HepG2 (cell line): ENCODE data around the gene PCDH12. TPM values are rescaled to one million over a fixed set of nuclear protein-coding genes. Genes with fewer than 3 reads are reported as not detected.

Experiments used
- ATAC-seq: fragments of 200-7000 bp; cut with Tn5 transposase; 3 replicates; pipeline ENCODE4 v1.9.1; 2020; ENCODE audit warnings: mild to moderate bottlenecking, moderate library complexity
- BruUV-seq: library from RNA; stranded (reverse); fragments of 400-500 nt; replicated peaks from 2 replicates; lab custom pipeline; 2021; lab: Mats Ljungman, UMichigan
- CTCF ChIA-PET: fragments of 300-600 bp; formaldehyde crosslinking; extraction: SDS; loops from one replicate; lab custom pipeline; 2021; ENCODE audit warnings: low total read pairs, inconsistent platforms, low intra/inter-chr PET ratio; lab: Yijun Ruan, JAX
- POLR2A ChIA-PET: fragments of 350-600 bp; sonication (Branson Sonifier 250); formaldehyde crosslinking; loops from one replicate; lab custom pipeline; 2020; ENCODE audit warnings: antibody characterized with exemption, inconsistent platforms; lab: Yijun Ruan, JAX
- DNase-seq: peaks from one replicate; pipeline ENCODE4 v3.0.0-alpha.2; 2015; ENCODE audit warnings: low spot score
- FAIRE-seq: peaks from 3 replicates; lab custom pipeline; 2011; peaks lifted over from hg19 to GRCh38; lab: Jason Lieb, UNC
- H2AFZ ChIP-seq: one replicate; pipeline ENCODE4 v1.6.1; 2011; ENCODE audit warnings: low read length, inconsistent platforms
- H3K27ac ChIP-seq: fragments of 300-600 bp; 3 replicates; pipeline ENCODE4 v1.8.0; 2011; ENCODE audit warnings: mixed run types, mild to moderate bottlenecking, mixed read lengths, low read length, inconsistent platforms; ENCODE audit not compliant: insufficient read depth; ENCODE audit errors: extremely low read length
- H3K27me3 ChIP-seq, 2 experiments: fragments of 200-600 bp in 1 of 2; 2 replicates in 1 of 2; 3 replicates in 1 of 2; pipeline versions ENCODE4 v1.6.0 to v1.8.0; 2011; ENCODE audit warnings: low read length in 2 of 2, mild to moderate bottlenecking in 2 of 2, moderate library complexity in 2 of 2, inconsistent platforms in 1 of 2; ENCODE audit not compliant: insufficient read depth in 2 of 2, control insufficient read depth in 1 of 2
- H3K36me3 ChIP-seq, 2 experiments: fragments of 200-600 bp in 1 of 2; replicated peaks in 1 of 2; 2 replicates in 1 of 2; 3 replicates in 1 of 2; pipeline versions ENCODE4 v1.5.1 to v1.8.0; 2011; ENCODE audit warnings: low read length in 2 of 2, inconsistent platforms in 1 of 2; ENCODE audit not compliant: insufficient read depth in 2 of 2, control insufficient read depth in 1 of 2
- H3K4me1 ChIP-seq: 2 replicates; pipeline ENCODE4 v1.5.1; 2012; ENCODE audit warnings: low read length, inconsistent platforms; ENCODE audit not compliant: insufficient read depth
- H3K4me2 ChIP-seq: 2 replicates; pipeline ENCODE4 v1.6.0; 2011; ENCODE audit warnings: low read depth, low read length, inconsistent platforms
- H3K4me3 ChIP-seq, 3 experiments: fragments of 200-600 bp in 1 of 3; sonication (generic), shearing (Covaris generic) in 1 of 3; replicated peaks in 1 of 3; 2 replicates each; pipeline ENCODE4 v1.5.1; 2011 to 2016; ENCODE audit warnings: low read length in 3 of 3, inconsistent platforms in 2 of 3, low read depth in 2 of 3, mild to moderate bottlenecking in 2 of 3, control low read depth in 1 of 3, mixed read lengths in 1 of 3; ENCODE audit not compliant: insufficient read depth in 1 of 3
- H3K79me2 ChIP-seq: one replicate; pipeline ENCODE4 v1.6.1; 2011; ENCODE audit warnings: low read length, inconsistent platforms; ENCODE audit not compliant: insufficient read depth
- H3K9ac ChIP-seq: 2 replicates; pipeline ENCODE4 v1.6.0; 2011; ENCODE audit warnings: mild to moderate bottlenecking, low read depth, low read length, inconsistent platforms; ENCODE audit not compliant: insufficient read depth
- H3K9me3 ChIP-seq: 2 replicates; pipeline ENCODE4 v1.5.1; 2012; ENCODE audit warnings: mild to moderate bottlenecking, low read length
- H4K20me1 ChIP-seq: 2 replicates; pipeline ENCODE4 v1.6.0; 2011; ENCODE audit warnings: inconsistent platforms, mild to moderate bottlenecking, low read length, moderate library complexity; ENCODE audit not compliant: insufficient read depth
- ATF7 ChIP-seq, 2 experiments: fragments of 450-650 bp in 1 of 2; sonication (generic) in 1 of 2; formaldehyde crosslinking in 1 of 2; IDR thresholded peaks; 2 replicates each; pipeline versions ENCODE4 v1.4.0 to v1.6.1; 2016 to 2020; ENCODE audit warnings: antibody characterized with exemption in 1 of 2, mild to moderate bottlenecking in 1 of 2, missing genetic modification reagents in 1 of 2
- CREB1 ChIP-seq, 2 experiments: fragments of 450-650 bp in 1 of 2; IDR thresholded peaks; 2 replicates each; pipeline ENCODE4 v1.6.1; 2016 to 2017; ENCODE audit warnings: control low read depth in 1 of 2, mild to moderate bottlenecking in 1 of 2, missing compliant biosample characterization in 1 of 2, missing genetic modification characterization in 1 of 2
- HMGXB4 ChIP-seq, 2 experiments: sonication (generic) in 1 of 2; formaldehyde crosslinking in 1 of 2; IDR thresholded peaks; 2 replicates each; pipeline versions ENCODE4 v1.4.0 to v1.6.1; 2018 to 2020; ENCODE audit warnings: missing genetic modification reagents in 2 of 2, borderline replicate concordance in 1 of 2, low read depth in 1 of 2, mild to moderate bottlenecking in 1 of 2, missing biosample characterization in 1 of 2
- KDM3A ChIP-seq: IDR thresholded peaks from 2 replicates; pipeline ENCODE4 v1.6.1; 2018; ENCODE audit warnings: low read depth, missing compliant biosample characterization
- RBM39 ChIP-seq: fragments of 200-400 bp; formaldehyde crosslinking; IDR thresholded peaks from one replicate; pipeline ENCODE4 v1.6.1; 2018; ENCODE audit warnings: antibody characterized with exemption, mild to moderate bottlenecking, low read depth, low read length; ENCODE audit not compliant: poor library complexity, severe bottlenecking
- TSC22D2 ChIP-seq: sonication (generic); formaldehyde crosslinking; IDR thresholded peaks from 2 replicates; pipeline ENCODE4 v1.5.1; 2020; ENCODE audit warnings: missing genetic modification reagents, mild to moderate bottlenecking, borderline replicate concordance
- ZFY ChIP-seq: sonication (generic); formaldehyde crosslinking; IDR thresholded peaks from 2 replicates; pipeline ENCODE4 v1.4.0; 2020; ENCODE audit warnings: missing genetic modification reagents
- ZNF282 ChIP-seq: fragments of 450-650 bp; IDR thresholded peaks from 2 replicates; pipeline ENCODE4 v1.6.1; 2018; ENCODE audit not compliant: partially characterized antibody
- ZNF670 ChIP-seq: sonication (generic); formaldehyde crosslinking; IDR thresholded peaks from 2 replicates; pipeline ENCODE4 v1.8.0; 2022; ENCODE audit warnings: mild to moderate bottlenecking, missing genetic modification reagents, borderline replicate concordance
- WGBS: methylation state at CpG from one replicate; pipeline ENCODE4 v1.1.6; 2017; ENCODE audit warnings: low lambda C conversion rate; 5-methylcytosine and 5-hydroxymethylcytosine counted together
- in situ Hi-C: cut with HindIII; loops from 2 replicates; pipeline ENCODE4 v1.10.0; 2017; ENCODE audit warnings: low pct_unique_long_range_greater_than_20kb; ENCODE audit not compliant: extremely low pct_ligation_motif_present
- intact Hi-C: fragments of 100-400 bp; cut with micrococcal nuclease; formaldehyde crosslinking; loops from one replicate; pipeline ENCODE4 v1.10.0; 2022; ENCODE audit not compliant: unreplicated experiment
- polyA plus RNA-seq, 8 experiments: library from polyadenylated mRNA; depleted of rRNA in 3 of 8; stranded (reverse) in 7 of 8; unstranded in 1 of 8; fragments of >200 nt; fragmentation: Illumina TruSeq in 4 of 8; extraction: Trizol in 4 of 8; gene quantifications; 2 replicates each; pipeline versions ENCODE4 v1.2.1 to v1.2.3, GENCODE V29; 2011 to 2016; ENCODE audit warnings: low read depth in 4 of 8, missing spikeins in 1 of 8, mixed read lengths in 1 of 8; ENCODE audit not compliant: insufficient read depth in 1 of 8
- total RNA-seq, 5 experiments: library from RNA; depleted of rRNA; stranded (reverse); fragments of >200 nt; fragmentation: Illumina TruSeq; extraction: Trizol; gene quantifications; 2 replicates each; pipeline ENCODE4 v1.2.3, GENCODE V29; 2016; ENCODE audit warnings: low read depth in 1 of 5

PCDH12 gene
- total and polyA plus RNA-seq, 2 of the 13 experiments (the other 11 are each of a cell fraction or from before 2014, with no cell fraction given) = not detected

GRCh38 chr5:141992349-141992963 is 34.5 kb upstream of the PCDH12 start (continued):
- TF ChIP-seq HMGXB4 (CRISPR knock-in tag; IDR thresholded peaks at IDR 0.05; ENCODE audit: borderline replicate concordance in 1 of 2, low read depth in 1 of 2) (0 out of 4 replicates have a peak, but pooled peaks of 1 of the 2 experiments have one; percentile 21), ZNF670 (CRISPR knock-in tag) (no peak), RBM39 (no peak)

GRCh38 chr5:141989720-141990119 is 31.7 kb upstream of the PCDH12 start:
- POLR2A ChIA-PET = no interaction called here
- no peak for ATAC-seq

More at GRCh38 chr5:141989720-141990119, 31.7 kb upstream of the PCDH12 start:
- peak; percentile 58 for TF ChIP-seq CREB1 (IDR thresholded peaks at IDR 0.05)
- TF ChIP-seq CREB1 (CRISPR knock-in tag; IDR thresholded peaks at IDR 0.05) = no peak
- no peak for TF ChIP-seq ZNF282
- TF ChIP-seq KDM3A (CRISPR knock-in tag) = no peak
- TF ChIP-seq ZFY = no peak
- TF ChIP-seq TSC22D2 = no peak
- TF ChIP-seq ATF7 (IDR thresholded peaks at IDR 0.05) = peak; percentile 90
- no peak for TF ChIP-seq ATF7 (CRISPR knock-in tag; IDR thresholded peaks at IDR 0.05)
- Histone ChIP-seq H3K4me2 (no peak overlapping the region), H3K9ac (no peak overlapping the region), H3K27me3 (no peaks in the 10 kb centered on the region), H2AFZ (no peak overlapping the region), H3K36me3 (peaks cover 4 to 5% of the 10 kb centered on the region in 2 experiments; a peak in 4 of 5 replicates), H3K9me3 (no peaks in the 10 kb centered on the region), H4K20me1 (no peaks in the 10 kb centered on the region), H3K27ac (no peak overlapping the region), H3K4me3 (no peak overlapping the region), H3K79me2 (no peaks in the 10 kb centered on the region), H3K4me1 (peaks cover 11% of the 10 kb centered on the region)
- WGBS = 0% methylated on average over 1 of the region's 1 CpG
- DNase-seq (no peak), FAIRE-seq (no peak)
- BruUV-seq = no TSS peak
- in situ Hi-C loops = loop anchor here (5.0 to 25.0 kb wide), 2 partner anchors 153 to 573 kb away; no protein-coding TSS in a partner anchor
- CTCF ChIA-PET = no interaction called here
- intact Hi-C loops = no loop called here
